ENCODE measurements around the gene OR52H1. TPM values are rescaled to one million over a fixed set of nuclear protein-coding genes. Genes with fewer than 3 reads are reported as not detected.

Gene OR52H1
- total RNA-seq, 1 experiment from 2014 or later = not detected

GRCh38 chr11:5514841-5515240 lies 33.5 kb downstream of the OR52H1 start:
- Histone ChIP-seq H3K4me3 (ENCODE audit: insufficient read depth, low read depth, low read length) (no peak overlapping the region), H3K27me3 (ENCODE audit: control insufficient read depth, insufficient read depth, low read length) (no peaks in the 10 kb centered on the region), H3K36me3 (replicated peaks; ENCODE audit: control insufficient read depth, insufficient read depth, low read length) (no peaks in the 10 kb centered on the region; the same call in 1 of the 2 replicates)
- no peak for DNase-seq

- no peak for DNase-seq
- H3K4me3 ChIP-seq (ENCODE audit: insufficient read depth, low read depth, low read length) = no peak within 1 kb of the TSS
- no peaks in the 10 kb centered on the region for H3K27me3 ChIP-seq (ENCODE audit: control insufficient read depth, insufficient read depth, low read length)
- H3K36me3 ChIP-seq (replicated peaks; ENCODE audit: control insufficient read depth, insufficient read depth, low read length) = no peaks in the 10 kb centered on the region
Observed at GRCh38 chr11:5509803-5510202, 38.5 kb downstream of the OR52H1 start, which contains the start of gene UBQLN3. Gene UBQLN3, minus strand, starts transcription at chr11:5509957. Its CDS starts 399 bp downstream, at chr11:5509558.

DNA sequence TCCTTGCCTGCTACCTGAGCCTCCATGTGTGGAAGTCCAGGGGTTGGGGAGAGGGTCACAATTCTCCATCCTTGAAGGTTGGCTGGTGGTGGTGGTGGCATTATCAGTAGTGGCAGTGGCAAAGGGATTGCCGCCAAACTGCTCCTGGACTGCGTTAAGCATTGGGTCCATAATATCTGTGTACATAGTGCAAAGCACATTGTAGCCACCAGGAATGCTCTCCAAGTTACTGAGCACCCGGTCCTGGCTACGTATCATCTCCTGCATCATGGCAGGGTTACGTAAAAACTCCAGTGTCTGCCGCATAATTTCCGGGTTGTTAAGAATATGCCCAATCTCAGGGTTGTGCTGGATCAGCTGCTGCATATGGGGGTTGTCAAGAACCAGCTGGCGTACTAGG lies 39.7 kb downstream of the OR52H1 start:
- H3K4me3 ChIP-seq (ENCODE audit: insufficient read depth, low read depth, low read length) = no peak overlapping the region
- H3K36me3 ChIP-seq (replicated peaks; ENCODE audit: control insufficient read depth, insufficient read depth, low read length) = no peaks in the 10 kb centered on the region
- no peak for DNase-seq
- no peaks in the 10 kb centered on the region for H3K27me3 ChIP-seq (ENCODE audit: control insufficient read depth, insufficient read depth, low read length)

DNA sequence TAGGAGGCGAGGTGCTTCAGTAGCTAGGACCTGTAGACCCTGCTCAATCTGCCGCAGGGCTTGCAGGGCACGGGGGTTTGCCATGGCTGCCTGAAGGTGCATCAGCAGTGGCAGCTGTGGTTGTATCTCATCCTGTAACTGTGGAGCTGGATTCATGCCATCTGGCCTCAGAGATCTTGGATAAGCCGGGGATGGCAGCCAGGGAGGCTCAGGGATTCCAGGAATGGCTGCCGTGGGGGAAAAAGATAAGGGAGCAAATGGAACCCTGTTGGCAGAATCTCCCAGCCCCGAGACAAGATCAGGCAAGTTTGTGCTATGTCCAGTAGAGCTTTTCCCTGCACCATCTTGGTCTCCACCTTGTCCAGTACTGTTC lies 40.4 kb downstream of the OR52H1 start:
- DNase-seq = no peak
- Histone ChIP-seq H3K4me3 (ENCODE audit: insufficient read depth, low read depth, low read length) (no peak overlapping the region), H3K36me3 (replicated peaks; ENCODE audit: control insufficient read depth, insufficient read depth, low read length) (no peaks in the 10 kb centered on the region), H3K27me3 (ENCODE audit: control insufficient read depth, insufficient read depth, low read length) (no peaks in the 10 kb centered on the region)

DNA sequence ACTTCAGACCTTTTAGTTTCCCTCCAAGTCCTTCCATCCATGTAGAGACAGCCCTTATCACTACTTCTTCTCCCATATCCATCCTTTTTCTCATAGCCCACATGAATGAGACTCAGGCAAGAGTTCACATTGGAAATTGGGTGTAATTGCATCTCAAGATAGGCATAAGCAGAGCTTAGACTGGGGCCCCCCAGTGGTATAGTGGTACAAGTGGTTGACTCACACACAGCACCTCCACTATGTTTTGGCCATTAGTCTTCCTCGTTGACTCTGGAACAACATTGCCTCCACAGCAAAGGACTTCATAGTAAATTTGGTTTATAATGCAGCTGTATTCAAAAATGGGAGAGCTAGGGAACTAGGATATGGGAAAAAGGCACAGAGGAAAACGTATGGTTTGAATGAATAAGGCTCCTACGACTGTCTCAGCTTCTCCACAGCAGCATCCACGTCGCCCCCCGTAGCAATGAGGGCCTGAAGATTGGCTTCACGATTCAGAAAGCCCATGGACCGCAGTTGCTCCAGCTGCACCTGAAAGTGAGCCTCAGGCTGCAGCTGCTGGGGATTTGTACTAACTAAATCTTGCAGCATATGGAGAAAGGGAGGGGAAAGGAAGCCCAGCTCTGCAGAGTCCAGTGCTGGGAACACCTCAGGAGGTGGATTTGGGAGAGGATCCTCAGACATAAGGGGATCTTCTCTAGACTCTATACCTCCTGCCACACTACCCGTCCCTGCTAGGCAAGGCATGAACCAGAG lies 41.0 kb downstream of the OR52H1 start:
- H3K4me3 ChIP-seq (ENCODE audit: insufficient read depth, low read depth, low read length) = no peak overlapping the region
- no peaks in the 10 kb centered on the region for H3K36me3 ChIP-seq (replicated peaks; ENCODE audit: control insufficient read depth, insufficient read depth, low read length)
- no peak for DNase-seq
- H3K27me3 ChIP-seq (ENCODE audit: control insufficient read depth, insufficient read depth, low read length) = no peaks in the 10 kb centered on the region

GRCh38 chr11:5505363-5506048 lies 42.8 kb downstream of the OR52H1 start:
- DNase-seq = no peak
- Histone ChIP-seq H3K27me3 (ENCODE audit: control insufficient read depth, insufficient read depth, low read length) (no peaks in the 10 kb centered on the region), H3K36me3 (replicated peaks; ENCODE audit: control insufficient read depth, insufficient read depth, low read length) (no peaks in the 10 kb centered on the region), H3K4me3 (ENCODE audit: insufficient read depth, low read depth, low read length) (no peak overlapping the region)

- Histone ChIP-seq H3K36me3 (replicated peaks; ENCODE audit: control insufficient read depth, insufficient read depth, low read length) (no peaks in the 10 kb centered on the region), H3K27me3 (ENCODE audit: control insufficient read depth, insufficient read depth, low read length) (no peaks in the 10 kb centered on the region), H3K4me3 (ENCODE audit: insufficient read depth, low read depth, low read length) (no peak overlapping the region)
- DNase-seq = no peak
Observed at GRCh38 chr11:5504403-5504921, 43.9 kb downstream of the OR52H1 start.

GRCh38 chr11:5500393-5500801 lies 47.9 kb downstream of the OR52H1 start:
- Histone ChIP-seq H3K27me3 (ENCODE audit: control insufficient read depth, insufficient read depth, low read length) (no peaks in the 10 kb centered on the region), H3K36me3 (replicated peaks; ENCODE audit: control insufficient read depth, insufficient read depth, low read length) (no peaks in the 10 kb centered on the region), H3K4me3 (ENCODE audit: insufficient read depth, low read depth, low read length) (no peak overlapping the region)
- DNase-seq = no peak

GRCh38 chr11:5499671-5500070 lies 48.7 kb downstream of the OR52H1 start:
- DNase-seq = no peak
- Histone ChIP-seq H3K4me3 (ENCODE audit: insufficient read depth, low read depth, low read length) (no peak overlapping the region), H3K27me3 (ENCODE audit: control insufficient read depth, insufficient read depth, low read length) (no peaks in the 10 kb centered on the region), H3K36me3 (replicated peaks; ENCODE audit: control insufficient read depth, insufficient read depth, low read length) (no peaks in the 10 kb centered on the region)

Other genes with a start within 250 kb of the OR52H1 start
- gene OR51B4, start 246.6 kb downstream of the OR52H1 start, total RNA-seq (2014; rRNA removed; shearing (Covaris generic)) = not detected in 2 replicates
- gene OR51B2, start 224.2 kb downstream of the OR52H1 start, total RNA-seq (2014; rRNA removed; shearing (Covaris generic)) = not detected in 2 replicates
- gene OR51B5, start 205.0 kb downstream of the OR52H1 start, total RNA-seq (2014; rRNA removed; shearing (Covaris generic)) = 0.15 TPM in 1 of 2 replicates, not detected in the other
- gene OR51B6, start 197.0 kb downstream of the OR52H1 start, total RNA-seq (2014; rRNA removed; shearing (Covaris generic)) = not detected in 2 replicates
- not detected in 2 replicates for gene OR51M1, start 164.7 kb downstream of the OR52H1 start, total RNA-seq (2014; rRNA removed; shearing (Covaris generic))
- not detected in 2 replicates for gene OR51Q1, start 126.4 kb downstream of the OR52H1 start, total RNA-seq (2014; rRNA removed; shearing (Covaris generic))
- not detected in 2 replicates for gene OR51I1, start 107.0 kb downstream of the OR52H1 start, total RNA-seq (2014; rRNA removed; shearing (Covaris generic))
- gene OR51I2, start 99.2 kb downstream of the OR52H1 start, total RNA-seq (2014; rRNA removed; shearing (Covaris generic)) = not detected in 2 replicates
- not detected in 2 replicates for gene OR52D1, start 59.9 kb downstream of the OR52H1 start, total RNA-seq (2014; rRNA removed; shearing (Covaris generic))
- not detected in 2 replicates for gene UBQLN3, start 38.6 kb downstream of the OR52H1 start, total RNA-seq (2014; rRNA removed; shearing (Covaris generic))
- gene UBQLNL, start 31.8 kb downstream of the OR52H1 start, total RNA-seq (2014; rRNA removed; shearing (Covaris generic)) = not detected in 2 replicates
- gene OR52B6, start 32.3 kb upstream of the OR52H1 start, total RNA-seq (2014; rRNA removed; shearing (Covaris generic)) = not detected in 2 replicates
- 27.4 and 40.6 TPM in 2 replicates for gene TRIM6, start 48.1 kb upstream of the OR52H1 start, total RNA-seq (2014; rRNA removed; shearing (Covaris generic))
- 1.4 and 1.6 TPM in 2 replicates for gene TRIM34, start 76.5 kb upstream of the OR52H1 start, total RNA-seq (2014; rRNA removed; shearing (Covaris generic))
- gene TRIM5, start 136.5 kb upstream of the OR52H1 start, total RNA-seq (2014; rRNA removed; shearing (Covaris generic)) = 12.3 and 20.8 TPM in 2 replicates
- 2.6 and 3.0 TPM in 2 replicates for gene TRIM22, start 141.2 kb upstream of the OR52H1 start, total RNA-seq (2014; rRNA removed; shearing (Covaris generic))
- gene OR56B1, start 187.9 kb upstream of the OR52H1 start, total RNA-seq (2014; rRNA removed; shearing (Covaris generic)) = not detected in 2 replicates
- gene OR52N4, start 205.7 kb upstream of the OR52H1 start, total RNA-seq (2014; rRNA removed; shearing (Covaris generic)) = not detected in 2 replicates
- 0.07 TPM in 1 of 2 replicates, not detected in the other for gene OR52N5, start 234.8 kb upstream of the OR52H1 start, total RNA-seq (2014; rRNA removed; shearing (Covaris generic))
- gene OR52N1, start 242.7 kb upstream of the OR52H1 start, total RNA-seq (2014; rRNA removed; shearing (Covaris generic)) = not detected in 2 replicates

Data from H7 (cell line).